ENCODE results near the gene MRGPRX2.
A peak's percentile ranks its signal among the peaks of the same experiment; 100 is the strongest.

Gene MRGPRX2

DNA sequence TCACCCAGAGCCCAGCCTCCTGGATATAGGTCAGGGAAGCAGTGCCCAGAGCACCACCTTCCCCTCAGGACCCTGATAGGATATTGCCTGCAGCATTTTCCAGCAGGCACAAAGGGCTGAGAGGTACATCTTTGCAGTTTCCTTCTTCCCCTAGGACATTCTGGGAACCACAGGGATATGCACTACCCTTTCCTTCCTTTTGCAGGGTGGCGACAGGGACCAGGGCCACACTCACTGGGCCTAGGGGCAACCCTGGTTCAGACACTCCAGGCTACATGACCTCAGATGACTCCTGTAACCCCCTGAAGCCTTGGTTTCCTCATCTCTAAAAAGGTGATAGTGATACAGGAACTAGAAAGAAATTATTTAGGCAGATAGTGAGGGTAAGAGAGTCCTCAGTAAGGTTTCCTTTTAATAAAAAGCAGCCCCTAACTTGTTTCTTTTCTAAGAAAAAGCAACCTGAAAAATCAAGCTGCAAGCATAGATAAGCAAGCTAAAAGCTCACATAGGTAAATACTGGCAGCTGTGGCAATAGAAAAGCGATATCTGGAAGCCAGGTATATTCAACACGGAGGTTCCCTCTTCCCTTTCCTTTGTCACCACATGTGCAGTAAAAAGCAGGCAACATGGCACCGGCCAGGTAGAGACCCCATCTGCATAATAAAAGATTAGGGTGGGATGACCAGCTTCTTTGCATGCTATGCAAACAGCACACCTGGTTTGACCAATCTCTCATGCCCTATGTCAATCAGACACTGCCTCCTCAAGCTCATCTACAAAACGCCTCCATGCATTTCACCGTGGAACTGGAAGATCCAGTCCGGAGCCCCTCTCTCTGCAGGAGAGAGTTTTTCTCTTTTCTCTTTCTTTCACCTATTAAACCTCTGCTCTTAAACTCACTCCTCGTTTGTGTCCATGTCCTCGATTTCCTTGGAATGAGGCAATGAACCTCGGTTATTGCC, 13.2 kb upstream of the MRGPRX2 start:
- DNase-seq, result no peak

DNA sequence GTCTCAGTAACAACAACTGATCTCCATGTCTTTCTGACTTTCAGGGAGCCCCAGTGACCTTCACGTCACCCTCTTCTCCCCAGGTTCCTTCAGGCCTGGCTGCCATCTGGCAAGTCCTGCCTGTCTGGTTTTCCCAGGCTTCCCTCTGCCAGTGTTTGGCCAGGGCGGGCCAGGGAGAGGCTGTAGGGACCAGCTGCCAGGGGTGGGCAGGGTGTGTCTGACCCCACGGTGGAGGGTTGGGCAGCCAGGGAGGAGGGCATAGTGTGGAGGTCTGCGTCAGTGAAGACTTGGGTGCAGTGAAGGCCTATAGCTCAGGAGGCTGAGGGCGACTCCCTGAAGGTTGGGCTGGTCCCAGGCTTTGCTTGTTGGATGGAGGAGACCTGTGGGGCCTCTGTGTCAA, 11.9 kb upstream of the MRGPRX2 start:
- DNase-seq, result no peak

DNA sequence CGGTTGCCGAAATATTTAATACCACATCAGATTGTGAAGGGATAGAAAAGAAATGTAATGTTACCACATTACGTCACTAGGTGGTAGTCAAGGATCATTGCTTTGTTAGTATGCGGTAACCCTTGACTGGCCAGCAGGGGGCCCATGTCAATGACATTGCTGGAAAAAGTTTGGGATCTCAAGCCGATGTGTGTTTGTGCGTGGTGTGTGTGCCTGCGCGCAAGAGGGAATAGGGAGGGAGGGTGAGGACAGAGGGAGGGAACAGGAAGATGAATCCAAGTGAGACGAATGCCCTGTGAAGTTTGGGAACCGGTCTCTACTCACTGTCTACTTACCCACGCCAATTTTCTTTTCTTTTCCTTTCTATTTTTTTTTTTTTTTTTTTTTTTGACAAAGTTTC, 10.7 kb upstream of the MRGPRX2 start:
- DNase-seq, result peak; percentile 66 to 87

DNA sequence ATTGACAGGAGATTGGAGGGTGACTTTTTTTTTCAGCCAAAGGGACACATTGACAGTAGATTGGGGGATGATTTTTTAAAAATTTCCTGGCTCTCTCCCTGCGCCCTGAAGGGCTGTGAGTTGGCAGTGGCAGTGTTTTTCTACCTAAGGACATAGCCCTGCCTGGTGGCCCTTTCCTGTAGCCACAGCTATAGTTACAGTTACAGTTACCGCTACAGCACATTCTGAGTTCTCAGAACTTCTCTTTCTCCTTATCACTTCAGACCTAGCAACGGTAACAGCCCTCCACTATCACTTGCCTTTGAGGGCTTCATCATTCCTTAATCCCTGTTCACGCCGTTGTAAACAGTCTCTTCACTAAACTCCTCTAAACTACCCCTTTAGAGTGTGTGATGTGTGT, 684 bp downstream of the MRGPRX2 start:
- DNase-seq, result no peak

DNA sequence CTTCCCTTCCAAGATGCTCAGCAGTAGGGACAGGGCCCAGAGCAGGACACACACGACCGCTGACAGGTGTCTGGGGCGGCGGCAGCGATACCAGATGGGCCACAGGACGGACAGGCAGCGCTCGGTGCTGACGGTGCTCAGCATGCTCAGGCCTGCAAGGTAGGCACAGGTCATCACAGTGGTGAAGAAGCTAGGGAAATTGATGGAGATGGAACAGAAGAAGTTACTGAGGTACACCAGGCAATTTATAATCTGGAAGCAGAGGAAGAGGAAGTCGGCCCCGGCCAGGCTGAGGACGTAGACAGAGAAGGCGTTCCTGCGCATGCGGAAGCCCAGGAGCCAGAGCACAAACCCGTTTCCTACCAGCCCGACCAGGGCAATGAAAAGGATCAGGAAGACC, 4.6 kb downstream of the MRGPRX2 start:
- DNase-seq, result no peak

DNA sequence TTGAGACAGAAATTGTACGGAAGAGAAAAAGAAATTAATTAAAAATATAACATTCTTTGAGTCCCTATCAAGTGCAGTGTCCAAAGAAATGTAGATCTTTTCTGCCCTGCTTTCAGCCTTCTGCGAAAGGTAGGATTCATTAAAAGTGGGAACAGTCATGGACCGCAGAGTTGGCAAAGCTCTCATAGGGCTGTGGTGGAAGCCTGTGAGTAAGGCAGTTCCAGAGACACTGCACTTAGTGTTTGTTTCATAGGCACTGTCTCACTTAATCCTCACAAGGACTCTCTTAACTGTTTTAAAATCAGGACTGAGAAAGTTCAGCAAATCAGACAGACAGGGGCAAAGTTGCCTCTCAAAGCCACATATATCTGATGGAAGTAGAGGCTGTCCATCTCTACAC, 5.5 kb downstream of the MRGPRX2 start:
- no peak for DNase-seq

DNA sequence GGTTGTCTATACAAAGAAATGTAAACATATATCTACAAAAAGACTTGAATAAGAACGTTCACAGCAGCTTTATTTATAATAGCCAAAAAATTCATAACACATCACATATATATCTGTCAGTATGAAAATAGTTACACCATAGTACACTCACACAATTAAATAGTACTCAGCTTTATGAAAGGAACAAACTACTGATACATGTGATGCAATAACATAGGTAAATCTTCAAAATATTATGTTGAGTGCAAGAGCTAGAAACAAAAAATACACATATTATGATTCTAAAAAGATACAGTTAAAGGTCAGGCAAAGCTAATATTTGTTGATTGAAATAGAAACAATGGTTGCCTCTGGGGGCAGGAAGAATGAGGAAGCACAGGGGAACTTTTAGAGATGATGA, 6.6 kb downstream of the MRGPRX2 start:
- no peak for DNase-seq

DNA sequence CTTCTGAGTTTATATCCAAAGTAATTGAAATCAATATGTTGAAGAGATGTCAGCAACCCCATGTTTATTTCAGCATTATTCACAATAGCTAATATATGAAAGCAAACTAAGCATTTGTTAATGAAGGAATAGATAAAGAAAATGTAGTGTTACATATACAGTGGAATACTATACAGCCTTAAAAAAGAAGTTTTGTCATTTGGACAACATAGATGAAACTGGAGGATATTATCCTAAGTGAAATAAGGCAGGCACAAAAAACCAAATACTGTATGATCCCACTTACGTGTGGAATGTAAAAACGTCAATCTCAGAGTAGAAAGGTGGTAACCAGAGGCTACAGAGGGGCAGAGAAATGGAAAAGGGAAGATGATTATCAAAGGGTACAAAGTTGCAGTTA, 10.2 kb downstream of the MRGPRX2 start:
- DNase-seq, result no peak

DNA sequence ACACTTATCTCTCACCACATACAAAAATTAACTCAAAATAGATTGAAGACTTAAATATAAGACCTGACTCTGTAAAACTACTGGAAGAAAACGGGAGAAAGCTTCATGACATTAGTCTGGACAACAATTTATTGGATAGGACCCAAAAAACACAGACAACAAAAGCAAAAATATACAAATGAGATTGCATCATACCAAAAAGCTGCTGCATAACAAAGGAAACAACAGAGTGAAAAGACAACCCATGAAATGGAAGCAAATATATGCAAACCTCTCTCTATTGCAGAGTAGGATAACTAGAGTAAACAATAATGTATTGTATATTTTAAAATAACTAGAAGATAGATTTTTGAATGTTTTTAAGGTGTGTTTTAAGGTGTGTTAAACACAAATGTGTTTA, 11.2 kb downstream of the MRGPRX2 start:
- DNase-seq, result no peak

DNA sequence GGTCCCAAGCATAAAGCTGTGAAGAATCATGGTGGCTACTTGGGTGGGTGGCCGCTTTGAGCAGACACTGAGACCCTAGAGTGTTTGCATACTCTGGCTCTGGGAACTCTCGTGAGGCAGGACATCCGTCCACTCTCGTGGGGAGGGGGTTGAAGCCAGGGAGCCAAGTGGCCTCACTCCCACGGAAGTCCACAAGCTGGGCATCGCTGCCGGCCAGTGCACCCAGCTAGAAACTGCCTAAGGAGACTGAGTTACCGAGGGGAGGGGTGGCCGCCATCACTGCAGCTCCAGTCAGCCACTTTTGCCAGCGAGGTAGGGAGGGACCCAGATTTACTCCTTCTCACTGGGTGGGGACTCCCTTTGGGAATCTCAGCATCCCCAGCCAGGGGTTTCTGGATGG, 20.5 kb downstream of the MRGPRX2 start:
- no peak for DNase-seq

DNA sequence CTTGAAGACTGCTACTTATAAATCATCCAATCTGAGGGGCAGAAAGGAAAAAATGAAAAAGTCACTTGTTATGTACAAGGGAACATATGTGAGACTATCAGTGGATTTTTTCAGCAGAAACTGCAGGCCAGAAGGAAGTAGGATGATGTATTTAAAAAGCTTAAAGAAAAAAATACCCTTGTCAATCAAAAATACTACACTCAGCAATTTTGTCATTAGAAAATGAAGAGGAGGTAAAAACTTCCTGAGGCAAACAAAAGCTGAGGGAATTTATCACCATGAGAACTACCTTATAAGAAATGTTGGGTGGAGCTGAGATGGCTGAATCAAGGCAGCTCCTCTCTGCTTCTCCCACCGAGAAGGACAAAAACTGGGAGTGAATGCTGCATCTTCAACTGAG, 21.1 kb downstream of the MRGPRX2 start:
- no peak for DNase-seq

DNA sequence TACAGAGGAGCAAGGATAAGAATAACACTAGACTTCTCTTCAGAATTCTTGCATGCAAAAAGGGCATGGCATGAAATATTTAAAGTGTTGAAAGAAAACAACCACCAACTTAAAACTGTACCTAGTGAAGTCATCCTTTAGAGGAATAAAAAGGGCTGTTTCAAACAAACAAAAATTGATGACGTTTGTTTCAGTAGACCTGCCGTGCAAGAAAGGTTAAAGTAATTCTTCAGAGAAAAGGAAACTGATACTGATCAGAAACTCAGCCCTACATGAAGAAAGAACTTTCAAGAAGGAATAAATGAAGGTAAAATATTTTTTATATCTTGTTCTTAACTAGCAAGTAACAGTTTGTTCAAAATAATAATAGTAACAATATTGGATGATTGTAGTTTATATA, 27.5 kb downstream of the MRGPRX2 start:
- no peak for DNase-seq

DNA sequence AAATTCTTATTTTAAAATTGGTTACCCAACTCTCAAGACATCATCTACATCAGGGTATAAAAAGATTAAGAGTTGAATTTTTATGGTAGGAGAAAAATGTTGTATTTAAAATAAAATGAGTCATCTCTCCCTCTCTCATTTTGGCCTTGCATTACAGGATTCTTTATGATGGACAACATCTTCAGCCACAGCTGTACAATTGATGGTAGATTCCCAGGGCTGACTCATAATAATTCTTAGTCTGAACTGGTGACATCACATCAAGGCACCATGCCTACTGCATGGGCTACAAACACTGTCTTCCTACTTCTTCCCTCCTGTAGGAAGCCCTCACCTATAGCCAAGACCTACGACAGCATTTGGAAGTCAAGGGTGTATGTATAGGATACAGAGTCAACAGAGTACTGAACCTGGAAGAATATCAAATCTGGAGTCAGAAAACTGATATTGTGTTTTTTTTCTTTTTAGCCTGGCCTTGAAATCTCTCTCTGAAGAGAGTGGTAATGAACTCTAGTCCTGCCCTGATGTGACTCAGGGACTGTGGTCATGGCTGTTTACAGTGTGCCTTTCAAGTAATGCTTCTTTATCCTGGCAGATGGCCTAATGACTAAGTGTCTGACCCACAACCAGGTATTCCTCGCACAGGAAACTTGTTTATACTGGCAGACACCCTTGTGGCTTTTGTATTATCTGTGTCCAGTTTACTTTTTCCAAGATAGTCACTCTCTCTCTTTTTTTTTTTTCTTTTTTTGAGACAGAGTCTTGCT, 32.5 kb downstream of the MRGPRX2 start:
- DNase-seq, result no peak

DNA sequence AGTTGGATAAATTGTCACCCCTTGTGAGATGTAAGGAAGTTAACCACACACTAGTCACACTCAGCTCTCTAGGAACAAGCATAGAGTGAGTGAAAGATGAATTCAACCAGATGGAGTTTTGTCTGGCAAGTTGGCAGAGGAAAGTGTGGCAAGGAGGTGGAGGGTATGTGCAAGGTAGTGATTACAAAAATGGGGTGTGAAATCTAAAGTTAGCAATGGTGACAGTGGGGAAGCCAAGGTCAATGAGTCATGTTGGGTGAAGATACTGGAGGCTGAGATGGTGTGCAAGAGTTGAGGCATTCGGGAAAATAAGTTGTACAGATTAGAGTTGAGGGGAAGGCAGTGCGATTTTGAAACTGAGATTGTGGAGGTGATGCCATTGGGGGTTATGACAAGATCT, 33.7 kb downstream of the MRGPRX2 start:
- DNase-seq, result no peak

DNA sequence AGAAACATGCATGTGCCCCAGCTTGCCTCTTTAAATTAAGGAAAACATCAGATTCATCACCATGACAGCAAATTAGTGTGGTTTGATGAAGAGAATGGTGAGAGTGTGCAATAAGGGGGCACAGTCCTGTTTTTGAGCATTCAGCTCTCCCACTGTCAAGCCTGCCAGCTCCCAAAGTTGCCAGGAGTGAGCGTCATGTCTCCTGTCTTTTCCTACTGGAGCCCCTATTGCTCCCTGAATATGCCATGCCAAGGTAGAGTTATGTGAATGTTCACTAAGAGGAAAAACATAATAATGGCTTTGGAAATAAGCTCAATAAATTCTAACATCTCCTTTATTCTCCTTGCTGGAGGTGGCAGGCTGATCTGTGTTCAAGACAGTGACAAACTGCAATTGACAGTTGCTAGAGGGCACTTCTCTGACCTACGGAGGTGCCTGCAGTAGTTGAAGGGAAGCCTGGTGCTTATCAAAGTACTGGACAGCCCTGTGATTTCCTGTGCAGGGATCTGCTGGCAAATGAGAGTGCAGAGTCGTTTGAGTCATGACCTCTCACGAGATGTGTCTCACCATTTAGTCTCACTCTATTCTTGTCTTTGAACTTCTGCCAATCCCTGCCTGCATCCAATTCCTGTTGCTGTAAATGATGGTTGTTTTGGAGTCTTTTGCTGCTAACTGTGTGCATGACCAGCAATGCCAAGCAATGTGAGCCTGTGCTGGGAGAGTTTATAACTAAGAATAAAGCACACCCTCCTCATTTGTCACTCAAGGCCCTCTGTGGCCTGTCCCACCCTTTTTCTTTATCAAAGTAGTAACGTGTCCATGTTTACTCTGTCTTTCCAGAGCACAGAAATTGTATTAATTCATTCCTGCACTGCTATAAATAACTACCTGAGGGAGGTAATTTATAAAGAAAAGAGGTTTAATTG, 34.8 kb downstream of the MRGPRX2 start:
- DNase-seq, result no peak

DNA sequence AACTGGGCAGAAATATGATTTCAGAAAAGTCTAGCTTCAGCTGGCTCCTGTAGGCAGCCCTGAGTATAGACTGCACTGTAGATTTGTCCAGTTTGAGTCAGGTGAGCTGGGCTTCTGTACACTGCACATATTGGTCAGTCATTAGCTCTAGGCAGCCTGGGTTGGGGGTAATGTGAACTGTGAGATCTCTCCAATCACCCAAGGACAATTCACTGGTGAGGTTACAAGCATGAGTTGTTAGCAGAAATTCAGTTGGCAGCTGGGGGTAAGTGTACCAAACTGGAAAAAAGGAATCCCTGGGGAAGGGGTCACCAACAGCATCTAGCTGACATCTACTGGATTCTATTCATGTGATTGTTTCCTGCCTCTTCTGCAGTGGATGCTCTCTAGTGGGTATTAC, 39.7 kb downstream of the MRGPRX2 start:
- no peak for DNase-seq

DNA sequence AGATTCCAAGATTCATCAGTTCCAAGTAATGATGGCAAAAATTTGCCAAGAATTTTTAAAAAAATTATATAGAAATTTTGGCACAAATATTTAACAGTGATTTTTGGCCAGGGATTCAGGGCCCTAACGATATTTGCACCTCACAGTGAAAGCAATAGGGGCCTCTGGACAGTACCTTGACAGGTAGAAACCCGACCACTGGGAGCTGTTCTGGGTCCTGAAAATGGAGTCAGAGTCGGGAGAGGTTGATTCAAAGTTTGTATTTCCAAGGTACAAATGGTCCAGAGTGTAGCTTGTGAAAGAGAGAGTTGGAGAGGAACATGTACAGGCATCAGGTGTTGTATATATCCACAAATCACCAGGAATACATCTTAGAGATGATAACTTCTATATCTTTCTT, 41.6 kb downstream of the MRGPRX2 start:
- no peak for DNase-seq

DNA sequence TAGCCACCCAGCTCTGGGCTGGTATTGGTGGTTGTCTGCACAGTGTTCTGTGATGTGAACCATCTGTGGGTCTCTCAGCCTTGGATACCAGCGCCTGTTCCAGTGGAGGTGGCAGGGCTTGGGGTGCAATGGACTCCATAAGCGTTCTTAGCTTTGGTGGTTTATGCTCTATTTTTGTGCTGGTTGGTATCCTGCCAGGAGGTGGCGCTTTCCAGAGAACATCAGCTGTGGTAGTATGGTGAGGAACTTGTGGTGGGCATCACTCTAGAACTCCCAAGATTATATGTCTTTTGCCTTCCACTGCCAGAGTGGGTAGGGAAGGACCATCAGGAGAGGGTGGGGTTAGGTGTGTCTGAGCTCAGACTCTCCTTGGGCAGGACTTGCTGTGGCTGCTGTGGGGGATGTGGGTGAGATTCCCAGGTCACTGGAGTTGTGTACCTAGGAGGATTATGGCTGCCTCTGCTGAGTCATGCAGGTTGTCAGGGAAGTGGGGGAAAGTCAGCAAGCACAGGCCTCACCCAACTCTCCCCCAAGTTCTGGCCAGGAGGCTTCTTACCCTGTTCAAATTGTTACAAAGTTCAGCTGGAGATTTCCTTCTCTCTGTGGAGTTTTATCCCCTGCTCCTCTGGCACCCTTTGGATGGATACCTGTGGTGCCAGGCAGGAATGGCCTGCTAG, 47.2 kb downstream of the MRGPRX2 start:
- no peak for DNase-seq

DNA sequence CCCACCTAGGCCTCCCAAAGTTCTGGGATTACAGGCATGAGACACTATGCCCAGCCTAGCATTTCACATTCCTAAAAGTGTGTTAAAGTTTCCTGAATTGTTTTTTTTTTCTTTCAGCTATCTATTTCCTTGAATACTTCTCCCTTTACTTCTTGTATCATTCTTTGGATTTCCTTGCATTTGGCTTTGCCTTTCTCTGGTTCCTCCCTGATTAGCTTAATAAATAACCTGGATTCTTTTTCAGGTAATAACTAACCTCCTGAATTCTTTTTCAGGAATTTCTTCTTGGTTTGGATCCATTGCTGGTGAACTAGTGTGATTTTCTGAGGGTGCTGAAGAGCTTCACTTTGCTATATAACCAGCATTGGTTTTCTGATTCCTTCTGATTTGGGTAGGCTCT, 47.9 kb downstream of the MRGPRX2 start:
- DNase-seq, result no peak
